OCI-M2 (cell line): ENCODE results near the gene C22orf42.
"Not testable (repeated sequence)": the region's sequence is repeated elsewhere in the genome, so short reads cannot be mapped to it uniquely, and the experiment has no call there.

Experiments
- DNase-seq: peaks from one replicate; lab custom pipeline; 2025; ENCODE audit not compliant: unreplicated experiment; lab: John Stamatoyannopoulos, UW

Gene C22orf42

GRCh38 chr22:32191021-32191420, 31.9 kb upstream of the C22orf42 start:
- DNase-seq, result not testable (repeated sequence)

- DNase-seq, result no peak
These were observed 26.7 kb upstream of the C22orf42 start for GRCh38 chr22:32185821-32186220.

GRCh38 chr22:32183625-32184024, 24.5 kb upstream of the C22orf42 start:
- no peak for DNase-seq

- no peak for DNase-seq
These were observed 21.9 kb upstream of the C22orf42 start for GRCh38 chr22:32181043-32181442.

- DNase-seq, result no peak
These were observed 18.2 kb upstream of the C22orf42 start for GRCh38 chr22:32177221-32177765.

GRCh38 chr22:32175683-32176644, 16.9 kb upstream of the C22orf42 start:
- DNase-seq, result no peak

- DNase-seq, result no peak
These were observed 16.0 kb upstream of the C22orf42 start for GRCh38 chr22:32175115-32175514.

GRCh38 chr22:32165681-32166080, 6.6 kb upstream of the C22orf42 start:
- DNase-seq, result no peak

- no peak for DNase-seq
These were observed 5.2 kb upstream of the C22orf42 start for GRCh38 chr22:32164075-32164860.

GRCh38 chr22:32160411-32160810, 1.3 kb upstream of the C22orf42 start:
- not testable (repeated sequence) for DNase-seq

GRCh38 chr22:32157632-32158031, 1.5 kb downstream of the C22orf42 start:
- not testable (repeated sequence) for DNase-seq

- not testable (repeated sequence) for DNase-seq
These were observed 4.4 kb downstream of the C22orf42 start for GRCh38 chr22:32154727-32155126.

GRCh38 chr22:32151641-32152040, 7.5 kb downstream of the C22orf42 start:
- not testable (repeated sequence) for DNase-seq

GRCh38 chr22:32150647-32151046, 8.5 kb downstream of the C22orf42 start:
- not testable (repeated sequence) for DNase-seq

GRCh38 chr22:32148372-32148771, 10.7 kb downstream of the C22orf42 start:
- DNase-seq, result not testable (repeated sequence)

- not testable (repeated sequence) for DNase-seq
These were observed 12.0 kb downstream of the C22orf42 start for GRCh38 chr22:32147128-32147527.

- no peak for DNase-seq
These were observed 14.4 kb downstream of the C22orf42 start for GRCh38 chr22:32144496-32145274.

GRCh38 chr22:32142600-32142999, 16.5 kb downstream of the C22orf42 start:
- DNase-seq, result no peak

GRCh38 chr22:32140688-32141087, 18.4 kb downstream of the C22orf42 start:
- DNase-seq, result not testable (repeated sequence)

- DNase-seq, result not testable (repeated sequence)
These were observed 20.5 kb downstream of the C22orf42 start for GRCh38 chr22:32138576-32138975.
